HPDE6-E6E7 (cell line): Measurements from ENCODE around the gene ZNF628.

Experiments used
- DNase-seq: peaks from one replicate; pipeline ENCODE4 v3.0.0; 2011; ENCODE audit warnings: missing footprints; ENCODE audit errors: extremely low spot score

Gene ZNF628

DNA sequence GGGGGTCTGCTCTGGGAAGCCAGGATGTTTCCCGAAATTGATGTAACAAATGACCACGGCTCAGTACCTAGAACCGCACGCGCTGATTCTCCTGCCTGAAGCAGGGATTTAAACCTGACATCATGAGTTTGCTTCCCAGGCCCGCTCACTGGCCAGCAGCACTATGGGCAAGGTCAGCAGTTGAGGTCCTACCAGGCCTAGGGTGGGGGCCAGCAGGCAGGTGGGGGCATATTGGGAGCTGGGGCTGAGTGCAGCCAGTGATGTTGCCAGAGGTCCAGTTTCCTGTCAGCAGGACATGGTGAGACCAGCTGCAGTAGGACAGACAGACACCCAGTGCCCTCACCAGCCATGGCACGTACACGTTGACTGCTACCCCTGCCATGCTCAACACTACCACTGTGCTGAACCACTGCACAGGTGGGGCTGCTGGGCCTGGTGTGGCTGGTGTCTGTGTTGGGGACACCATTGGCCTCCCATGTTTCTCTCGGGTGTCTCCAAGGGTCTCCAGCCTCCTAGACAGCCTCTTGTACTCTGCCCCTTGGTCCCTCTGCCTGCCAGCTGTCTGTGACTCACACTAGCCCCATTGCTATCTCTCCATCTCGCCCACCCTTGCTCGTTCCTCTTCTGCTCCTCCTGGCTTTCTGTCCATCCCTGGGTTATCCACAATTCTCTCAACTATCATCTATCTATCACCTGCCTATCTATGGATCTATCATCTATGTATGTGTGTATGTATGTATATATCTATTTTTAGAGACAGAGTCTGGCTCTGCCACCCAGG lies 10.8 kb upstream of the ZNF628 start:
- no peak for DNase-seq

GRCh38 chr19:55466241-55466614 lies 10.2 kb upstream of the ZNF628 start:
- DNase-seq = no peak

DNA sequence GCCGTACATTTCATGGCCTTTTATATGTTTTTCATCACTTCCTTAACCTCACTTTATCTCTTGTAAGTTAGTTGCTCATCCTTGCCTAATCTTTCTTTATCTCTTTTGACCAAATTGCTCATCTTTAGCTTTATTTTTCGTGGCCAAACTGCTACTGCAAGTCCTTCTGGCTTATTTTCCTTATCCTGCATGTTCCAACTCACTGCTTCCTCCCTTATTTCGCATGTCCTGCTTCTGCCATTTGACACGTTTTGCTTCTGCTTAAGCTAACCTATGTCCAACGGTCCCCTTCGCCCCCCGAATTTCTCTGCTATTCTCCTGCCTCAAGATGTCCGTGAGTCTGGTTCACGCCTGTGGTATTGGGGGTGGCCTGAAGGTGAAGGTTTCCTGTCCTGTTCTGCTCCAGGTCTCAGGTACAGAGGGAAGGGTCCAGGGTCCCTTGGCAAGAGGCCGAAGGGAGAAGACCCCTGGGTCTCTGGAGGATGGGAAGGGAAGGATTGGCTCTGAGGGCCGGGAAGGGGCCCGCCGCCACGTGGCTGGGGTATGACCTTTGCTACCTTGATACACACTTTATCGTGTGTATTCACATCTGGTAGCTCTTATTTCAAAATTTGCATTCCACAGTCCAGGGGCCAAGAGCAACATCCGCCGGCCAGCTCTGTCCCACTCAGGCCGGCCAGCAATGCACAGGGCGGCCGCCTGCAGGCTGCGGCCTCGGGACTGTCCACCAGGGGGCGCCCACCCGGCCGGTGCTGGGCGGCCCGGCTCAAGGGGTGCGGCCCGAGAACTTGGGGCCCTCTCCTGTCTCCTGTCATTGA lies 9.0 kb upstream of the ZNF628 start:
- DNase-seq = no peak

DNA sequence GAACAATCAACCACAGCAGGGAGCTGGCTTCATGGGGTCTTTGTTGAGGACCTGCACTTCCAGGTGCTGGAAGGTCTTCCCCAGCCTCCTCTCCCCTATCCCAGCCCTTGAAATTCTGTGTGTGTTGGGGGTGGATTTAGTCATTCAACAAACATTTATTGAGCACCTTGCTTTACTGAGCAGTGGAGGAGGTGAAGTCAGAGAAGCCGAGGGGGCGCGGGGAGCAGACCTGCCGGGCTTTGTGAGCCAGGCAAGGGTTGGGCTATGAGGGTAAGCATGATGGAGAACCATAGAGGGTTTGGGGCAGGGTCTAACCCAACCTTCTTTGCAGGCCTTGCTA lies 8.4 kb upstream of the ZNF628 start:
- DNase-seq = no peak

GRCh38 chr19:55471266-55471665 lies 5.2 kb upstream of the ZNF628 start:
- DNase-seq = no peak

GRCh38 chr19:55472463-55472862 lies 4.0 kb upstream of the ZNF628 start:
- peak; percentile 60 for DNase-seq

- DNase-seq = no peak
Measured at GRCh38 chr19:55473225-55474012, 3.0 kb upstream of the ZNF628 start.

- no peak for DNase-seq
Measured at GRCh38 chr19:55474269-55475265, 1.9 kb upstream of the ZNF628 start.

DNA sequence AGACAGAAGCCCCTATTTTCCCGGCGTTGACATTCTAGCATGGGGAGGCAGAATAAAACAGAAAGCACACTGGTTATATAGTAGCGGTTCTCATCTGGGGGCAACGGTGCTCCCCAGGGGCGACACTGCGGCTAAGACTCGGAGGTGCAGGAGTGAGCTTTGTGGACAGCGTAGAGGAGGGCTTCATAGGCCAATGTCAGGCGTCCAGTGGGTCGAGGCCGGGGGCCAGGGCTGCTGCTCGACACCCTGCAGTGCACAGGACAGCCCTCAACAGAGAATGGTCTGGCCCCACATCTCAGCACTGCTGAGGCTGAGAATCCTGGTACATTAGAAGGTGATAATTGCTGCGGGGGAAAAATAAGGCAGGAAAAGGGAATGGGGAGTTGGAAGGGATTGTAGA lies 1.5 kb downstream of the ZNF628 start:
- DNase-seq = no peak

DNA sequence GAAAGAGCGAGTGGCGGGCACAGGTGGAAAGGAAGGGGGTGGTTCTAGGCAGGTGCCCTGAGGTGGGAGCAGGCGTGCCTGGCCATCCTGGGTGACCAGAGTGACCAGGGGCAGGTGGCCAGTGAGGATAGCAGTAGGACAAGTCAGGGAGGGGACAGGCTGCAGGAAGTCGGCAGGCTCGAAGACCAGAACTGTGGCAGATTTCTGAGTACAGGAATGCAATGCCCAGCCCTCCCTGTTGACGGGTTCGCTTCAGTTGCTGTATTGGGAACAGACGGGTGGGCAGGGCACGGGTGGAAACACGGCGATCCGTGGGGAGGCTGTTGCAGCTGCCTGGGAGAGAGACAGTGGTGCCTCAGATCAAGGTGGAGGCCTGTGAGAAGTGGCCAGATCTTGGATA lies 1.9 kb downstream of the ZNF628 start:
- no peak for DNase-seq

DNA sequence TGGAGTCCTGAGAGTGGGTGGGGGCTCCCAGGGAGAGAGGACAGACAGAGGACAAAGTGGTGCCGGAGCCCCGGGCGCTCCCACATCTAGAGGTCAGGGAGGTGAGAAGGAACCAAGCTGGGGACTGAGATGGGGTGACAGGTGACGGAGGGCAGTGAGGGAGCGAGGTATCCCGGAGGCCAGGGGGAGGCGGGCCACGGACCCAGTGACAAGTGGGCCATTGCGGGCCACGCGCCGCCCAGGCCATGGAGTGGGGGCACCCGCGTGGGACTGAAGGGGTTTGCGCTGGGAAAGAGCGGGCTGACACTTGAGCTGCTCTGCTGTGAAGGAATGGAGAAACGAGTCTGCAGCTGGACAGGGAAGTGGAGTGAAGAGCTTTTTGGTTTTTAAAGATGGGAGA lies 2.6 kb downstream of the ZNF628 start:
- no peak for DNase-seq

- no peak for DNase-seq
Measured at GRCh38 chr19:55479451-55480230, 3.2 kb downstream of the ZNF628 start.

GRCh38 chr19:55481148-55481793 lies 4.9 kb downstream of the ZNF628 start:
- DNase-seq = no peak

GRCh38 chr19:55481794-55482155 lies 5.4 kb downstream of the ZNF628 start:
- DNase-seq = no peak

GRCh38 chr19:55482156-55482961 lies 5.9 kb downstream of the ZNF628 start:
- DNase-seq = no peak

GRCh38 chr19:55482967-55483705 lies 6.7 kb downstream of the ZNF628 start:
- no peak for DNase-seq

DNA sequence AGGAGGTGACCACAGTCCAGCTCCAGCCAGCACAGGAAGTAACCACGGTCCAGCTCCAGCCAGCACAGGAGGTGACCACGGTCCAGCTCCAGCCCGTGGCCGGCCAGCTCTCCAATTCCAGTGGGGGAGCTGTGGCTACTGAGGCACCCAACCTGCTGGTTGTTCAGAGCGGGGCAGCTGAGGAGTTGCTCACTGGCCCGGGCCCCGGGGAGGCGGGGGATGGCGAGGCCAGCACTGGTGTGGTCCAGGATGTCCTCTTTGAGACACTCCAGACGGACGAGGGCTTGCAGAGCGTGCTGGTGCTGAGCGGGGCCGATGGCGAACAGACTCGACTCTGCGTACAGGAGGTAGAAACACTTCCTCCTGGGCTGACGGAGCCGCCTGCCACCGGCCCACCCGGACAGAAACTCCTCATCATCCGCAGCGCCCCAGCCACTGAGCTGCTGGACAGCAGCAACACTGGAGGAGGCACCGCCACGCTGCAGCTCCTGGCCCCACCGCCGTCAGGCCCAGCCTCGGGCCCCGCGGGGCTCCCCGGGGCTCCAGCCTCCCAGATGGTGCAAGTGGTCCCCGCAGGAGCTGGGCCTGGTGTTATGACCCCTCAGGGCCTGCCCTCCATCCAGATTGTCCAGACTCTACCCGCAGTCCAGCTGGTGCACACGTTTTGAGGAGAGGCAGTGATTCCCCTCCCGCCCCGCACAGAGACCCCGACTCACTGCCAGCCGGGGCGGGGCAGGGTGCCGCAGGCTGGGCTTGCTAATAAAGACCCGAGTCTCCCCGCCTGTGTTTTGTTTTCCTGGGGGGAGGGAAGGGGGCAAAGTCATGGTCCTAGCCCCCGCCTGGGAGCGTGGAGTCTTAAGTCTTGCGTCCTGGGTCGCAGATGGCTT lies 7.5 kb downstream of the ZNF628 start:
- no peak for DNase-seq
